ENCODE measurements around the gene NINL. TPM values are rescaled to one million over a fixed set of nuclear protein-coding genes. Genes with fewer than 3 reads are reported as not detected.

Gene NINL
- total RNA-seq, 1 experiment from 2014 or later: 7.2 TPM

- CTCF ChIA-PET: no interaction called here
- no peaks in the 10 kb centered on the region for H4K20me1 ChIP-seq (ENCODE audit: insufficient read depth)
- RAD21 ChIA-PET (ENCODE audit: low non-redundant PET in 1 of 2, low total read pairs in 2 of 2, uncharacterized antibody in 2 of 2, unreplicated experiment in 2 of 2): no interaction called here
- no peaks in the 10 kb centered on the region for H3K79me2 ChIP-seq (ENCODE audit: insufficient read depth, low read length)
- no peak for ATAC-seq
- no peaks in the 10 kb centered on the region for H3K9me3 ChIP-seq (ENCODE audit: control insufficient read depth in 1 of 2, insufficient read depth in 1 of 2, low read depth in 1 of 2, low read length in 2 of 2)
- H3K4me1 ChIP-seq (ENCODE audit: control insufficient read depth in 1 of 2, insufficient read depth in 2 of 2, low read length in 2 of 2): no peaks in the 10 kb centered on the region
- no peaks in the 10 kb centered on the region for H3K27me3 ChIP-seq (ENCODE audit: insufficient read depth, low read length)
- H3K9ac ChIP-seq (ENCODE audit: low read length): no peak overlapping the region
- no peaks in the 10 kb centered on the region for H3K9me2 ChIP-seq (ENCODE audit: insufficient read depth)
- no peak overlapping the region for H2AFZ ChIP-seq (ENCODE audit: low read depth, low read length, poor library complexity, severe bottlenecking)
- POLR2A ChIA-PET: no interaction called here
- TF ChIP-seq CEBPB (IDR thresholded peaks at IDR 0.05; ENCODE audit: low read depth) (no peak), SRF (IDR thresholded peaks at IDR 0.05; ENCODE audit: low read depth) (no peak), EZH2phosphoT487 (IDR thresholded peaks at IDR 0.05; ENCODE audit: borderline replicate concordance) (no peak), JUND (IDR thresholded peaks at IDR 0.05) (no peak), RAD21 (IDR thresholded peaks at IDR 0.05; ENCODE audit: low read depth) (no peak)
- no peak overlapping the region for H3K4me2 ChIP-seq (ENCODE audit: low read length)
- no peaks in the 10 kb centered on the region for H3K36me3 ChIP-seq (ENCODE audit: control insufficient read depth in 1 of 2, insufficient read depth in 2 of 2, low read length in 2 of 2)
- no peak overlapping the region for H3K27ac ChIP-seq (ENCODE audit: low read depth, low read length)
- no peak for DNase-seq (ENCODE audit: low read depth, low spot score)
- H3K4me3 ChIP-seq (replicated peaks in 1 of 2; ENCODE audit: low read depth in 1 of 2, low read length in 2 of 2): no peak overlapping the region
- BruUV-seq (replicated peaks): no TSS peak
- intact Hi-C loops (cut with micrococcal nuclease): no loop called here
These were observed 120.7 kb downstream of the NINL start for GRCh38 chr20:25464501-25465242.

- H4K20me1 ChIP-seq (ENCODE audit: insufficient read depth): no peaks in the 10 kb centered on the region
- no peaks in the 10 kb centered on the region for H3K36me3 ChIP-seq (ENCODE audit: control insufficient read depth in 1 of 2, insufficient read depth in 2 of 2, low read length in 2 of 2)
- TF ChIP-seq CEBPB (IDR thresholded peaks at IDR 0.05; ENCODE audit: low read depth): no peak
- H3K4me3 ChIP-seq (replicated peaks in 1 of 2; ENCODE audit: low read depth in 1 of 2, low read length in 2 of 2): no peak overlapping the region
- H3K9me2 ChIP-seq (ENCODE audit: insufficient read depth): no peaks in the 10 kb centered on the region
- H3K4me1 ChIP-seq (ENCODE audit: control insufficient read depth in 1 of 2, insufficient read depth in 2 of 2, low read length in 2 of 2): no peaks in the 10 kb centered on the region
- DNase-seq (ENCODE audit: low read depth, low spot score) (no peak), ATAC-seq (no peak)
- no peaks in the 10 kb centered on the region for H3K27me3 ChIP-seq (ENCODE audit: insufficient read depth, low read length)
- H3K9ac ChIP-seq (ENCODE audit: low read length): no peak overlapping the region
- no TSS peak for BruUV-seq (replicated peaks)
- no peak overlapping the region for H3K4me2 ChIP-seq (ENCODE audit: low read length)
- RAD21 ChIA-PET (ENCODE audit: low non-redundant PET in 1 of 2, low total read pairs in 2 of 2, uncharacterized antibody in 2 of 2, unreplicated experiment in 2 of 2): no interaction called here
- no peak overlapping the region for H2AFZ ChIP-seq (ENCODE audit: low read depth, low read length, poor library complexity, severe bottlenecking)
- no peaks in the 10 kb centered on the region for H3K9me3 ChIP-seq (ENCODE audit: control insufficient read depth in 1 of 2, insufficient read depth in 1 of 2, low read depth in 1 of 2, low read length in 2 of 2)
- intact Hi-C loops (cut with micrococcal nuclease): no loop called here
- no peak overlapping the region for H3K27ac ChIP-seq (ENCODE audit: low read depth, low read length)
- CTCF ChIA-PET: no interaction called here
- POLR2A ChIA-PET: no interaction called here
- H3K79me2 ChIP-seq (ENCODE audit: insufficient read depth, low read length): no peaks in the 10 kb centered on the region
These were observed 123.4 kb downstream of the NINL start for GRCh38 chr20:25461786-25462545.
